ENCODE results near the gene PLS1.
"Not testable (repeated sequence)": the region's sequence is repeated elsewhere in the genome, so short reads cannot be mapped to it uniquely, and the experiment has no call there.

Gene PLS1

GRCh38 chr3:142568393-142569017 lies 27.7 kb upstream of the PLS1 start:
- TF ChIP-seq CTCF (conservative IDR thresholded peaks at IDR 0.05; ENCODE audit: low read length), result no peak
- no peak for DNase-seq (ENCODE audit: low read depth)
- H3K4me3 ChIP-seq (ENCODE audit: low read length), result no peak overlapping the region

GRCh38 chr3:142569422-142569821 lies 26.8 kb upstream of the PLS1 start:
- H3K4me3 ChIP-seq (ENCODE audit: low read length); DNase-seq (ENCODE audit: low read depth): not testable (repeated sequence)

GRCh38 chr3:142574223-142574622 lies 22.0 kb upstream of the PLS1 start:
- DNase-seq (ENCODE audit: low read depth); H3K4me3 ChIP-seq (ENCODE audit: low read length): not testable (repeated sequence)

GRCh38 chr3:142574665-142575064 lies 21.5 kb upstream of the PLS1 start:
- DNase-seq (ENCODE audit: low read depth), result no peak
- no peak for TF ChIP-seq CTCF (conservative IDR thresholded peaks at IDR 0.05; ENCODE audit: low read length)
- no peak overlapping the region for H3K4me3 ChIP-seq (ENCODE audit: low read length)

- H3K4me3 ChIP-seq (ENCODE audit: low read length), result no peak overlapping the region
- DNase-seq (ENCODE audit: low read depth), result no peak
- TF ChIP-seq CTCF (conservative IDR thresholded peaks at IDR 0.05; ENCODE audit: low read length), result no peak
Observed at GRCh38 chr3:142576792-142577191, 19.4 kb upstream of the PLS1 start.

- H3K4me3 ChIP-seq (ENCODE audit: low read length), result peak overlapping the region; percentile 97
- no peak for TF ChIP-seq CTCF (conservative IDR thresholded peaks at IDR 0.05; ENCODE audit: low read length)
- no peak for DNase-seq (ENCODE audit: low read depth)
Observed at GRCh38 chr3:142577696-142578328, 18.4 kb upstream of the PLS1 start.

- TF ChIP-seq CTCF (conservative IDR thresholded peaks at IDR 0.05; ENCODE audit: low read length), result no peak
- DNase-seq (ENCODE audit: low read depth), result peak; percentile 95
- H3K4me3 ChIP-seq (ENCODE audit: low read length), result peak within 1 kb of the TSS; percentile 97
Observed at GRCh38 chr3:142578329-142579223, 17.6 kb upstream of the PLS1 start, which contains the start of gene ATR. ATR (minus strand) TSS chr3:142578733; CDS start chr3:142578704, 29 bp downstream.

- H3K4me3 ChIP-seq (ENCODE audit: low read length), result no peak overlapping the region
- no peak for DNase-seq (ENCODE audit: low read depth)
- no peak for TF ChIP-seq CTCF (conservative IDR thresholded peaks at IDR 0.05; ENCODE audit: low read length)
Observed at GRCh38 chr3:142580061-142580423, 16.2 kb upstream of the PLS1 start.

- not testable (repeated sequence) for DNase-seq (ENCODE audit: low read depth); H3K4me3 ChIP-seq (ENCODE audit: low read length)
Observed at GRCh38 chr3:142581070-142581469, 15.1 kb upstream of the PLS1 start.
